Neural progenitor cell (in vitro differentiated cells): ENCODE data around the gene NEGR1. TPM values are rescaled to one million over a fixed set of nuclear protein-coding genes. Genes with fewer than 3 reads are reported as not detected.

Experiments
- DNase-seq: peaks from one replicate; pipeline ENCODE4 v3.0.0-alpha.2; 2016; ENCODE audit warnings: low spot score
- H2AFZ ChIP-seq: fragments of 200-600 bp; sonication (generic); replicated peaks from 2 replicates; pipeline ENCODE4 v1.6.1; 2016; ENCODE audit warnings: antibody characterized with exemption
- H3F3A ChIP-seq: fragments of 200-600 bp; sonication (generic); 2 replicates; pipeline ENCODE4 v1.6.1; 2016; ENCODE audit warnings: antibody characterized with exemption, low read depth
- H3K27ac ChIP-seq: fragments of 200-600 bp; sonication (generic); 2 replicates; pipeline ENCODE4 v1.5.1; 2016; ENCODE audit warnings: mild to moderate bottlenecking
- H3K27me3 ChIP-seq: fragments of 200-600 bp; sonication (generic); 2 replicates; pipeline ENCODE4 v1.6.1; 2016; ENCODE audit warnings: mild to moderate bottlenecking, moderate library complexity
- H3K36me3 ChIP-seq: fragments of 200-600 bp; sonication (generic); 2 replicates; pipeline ENCODE4 v1.5.1; 2016
- H3K4me1 ChIP-seq: fragments of 200-600 bp; sonication (generic); 2 replicates; pipeline ENCODE4 v1.6.1; 2016; ENCODE audit warnings: mixed run types
- H3K4me2 ChIP-seq: fragments of 200-600 bp; sonication (generic); 2 replicates; pipeline ENCODE4 v1.6.1; 2016
- H3K4me3 ChIP-seq: fragments of 200-600 bp; sonication (generic); 2 replicates; pipeline ENCODE4 v1.5.1; 2016
- H3K79me2 ChIP-seq: fragments of 200-600 bp; sonication (generic); 2 replicates; pipeline ENCODE4 v1.6.1; 2016; ENCODE audit warnings: low read depth
- H3K9ac ChIP-seq: fragments of 200-600 bp; sonication (generic); 2 replicates; pipeline ENCODE4 v1.6.1; 2016
- H3K9me3 ChIP-seq: fragments of 200-600 bp; sonication (generic); 2 replicates; pipeline ENCODE4 v1.5.1; 2016; ENCODE audit warnings: low read depth
- H4K20me1 ChIP-seq: fragments of 200-600 bp; sonication (generic); 2 replicates; pipeline ENCODE4 v1.6.1; 2016; ENCODE audit warnings: low read depth
- H3K27ac Mint-ChIP-seq: 3 replicates; pipeline ENCODE4 v1.8.0; 2021; ENCODE audit warnings: mixed read lengths
- H3K27me3 Mint-ChIP-seq: 2 replicates; pipeline ENCODE4 v1.8.0; 2022; ENCODE audit warnings: low read depth, mild to moderate bottlenecking, inconsistent platforms, moderate library complexity, mixed read lengths; ENCODE audit not compliant: insufficient read depth
- H3K36me3 Mint-ChIP-seq: 3 replicates; pipeline ENCODE4 v1.8.0; 2021; ENCODE audit warnings: mixed read lengths
- H3K4me1 Mint-ChIP-seq: 3 replicates; pipeline ENCODE4 v1.8.0; 2021; ENCODE audit warnings: mixed read lengths
- H3K4me3 Mint-ChIP-seq: 3 replicates; pipeline ENCODE4 v1.8.0; 2021; ENCODE audit warnings: mild to moderate bottlenecking, moderate library complexity, mixed read lengths
- H3K9me3 Mint-ChIP-seq: 3 replicates; pipeline ENCODE4 v1.8.0; 2020; ENCODE audit warnings: mixed read lengths
- CTCF ChIP-seq: fragments of 200-600 bp; sonication (generic); IDR thresholded peaks from 2 replicates; pipeline ENCODE4 v1.5.1; 2017; ENCODE audit warnings: antibody characterized with exemption, mild to moderate bottlenecking
- EZH2 ChIP-seq: fragments of 200-600 bp; sonication (generic); IDR thresholded peaks from 2 replicates; pipeline ENCODE4 v1.6.1; 2017; ENCODE audit warnings: antibody characterized with exemption, mild to moderate bottlenecking, moderate library complexity
- EZH2phosphoT487 ChIP-seq: fragments of 200-600 bp; sonication (generic); IDR thresholded peaks from 2 replicates; pipeline ENCODE4 v1.6.1; 2017; ENCODE audit warnings: antibody characterized with exemption
- total RNA-seq: library from RNA; depleted of rRNA; stranded (reverse); fragments of >200 nt; gene quantifications from 2 replicates; pipeline ENCODE4 v1.2.3, GENCODE V29; 2015; ENCODE audit warnings: low replicate concordance

NEGR1 gene
- total RNA-seq, 1 donor from 2014 or later: 0.62 TPM

GRCh38 chr1:72119491-72119890, 162.8 kb downstream of the NEGR1 start:
- H3K4me3 Mint-ChIP-seq: no peak overlapping the region
- H3F3A ChIP-seq: no peaks in the 10 kb centered on the region
- no peak overlapping the region for H3K27ac ChIP-seq
- no peak overlapping the region for H2AFZ ChIP-seq
- no peak overlapping the region for H3K9ac ChIP-seq
- peaks cover 7% of the 10 kb centered on the region for H3K4me1 Mint-ChIP-seq
- no peak overlapping the region for H3K4me3 ChIP-seq
- H3K36me3 Mint-ChIP-seq: no peaks in the 10 kb centered on the region
- TF ChIP-seq EZH2 (no peak), EZH2phosphoT487 (no peak), CTCF (no peak)
- no peaks in the 10 kb centered on the region for H4K20me1 ChIP-seq
- DNase-seq: no peak
- no peaks in the 10 kb centered on the region for H3K9me3 ChIP-seq
- H3K36me3 ChIP-seq: no peaks in the 10 kb centered on the region
- H3K27me3 ChIP-seq: no peaks in the 10 kb centered on the region
- H3K27me3 Mint-ChIP-seq: no peaks in the 10 kb centered on the region
- no peak overlapping the region for H3K4me2 ChIP-seq
- no peaks in the 10 kb centered on the region for H3K9me3 Mint-ChIP-seq
- H3K4me1 ChIP-seq: no peaks in the 10 kb centered on the region
- H3K27ac Mint-ChIP-seq: no peak overlapping the region
- no peaks in the 10 kb centered on the region for H3K79me2 ChIP-seq

GRCh38 chr1:72117621-72118020, 164.7 kb downstream of the NEGR1 start:
- DNase-seq: no peak
- H3K4me3 ChIP-seq: no peak overlapping the region
- H3K79me2 ChIP-seq: no peaks in the 10 kb centered on the region
- H3K9me3 ChIP-seq: no peaks in the 10 kb centered on the region
- H3K4me1 ChIP-seq: no peaks in the 10 kb centered on the region
- no peaks in the 10 kb centered on the region for H4K20me1 ChIP-seq
- Mint-ChIP-seq H3K36me3 (no peaks in the 10 kb centered on the region), H3K9me3 (no peaks in the 10 kb centered on the region), H3K27ac (no peak overlapping the region), H3K4me1 (peaks cover 8% of the 10 kb centered on the region), H3K4me3 (no peak overlapping the region), H3K27me3 (no peaks in the 10 kb centered on the region)
- H3K4me2 ChIP-seq: no peak overlapping the region
- H3K27me3 ChIP-seq: no peaks in the 10 kb centered on the region
- no peak for TF ChIP-seq CTCF
- TF ChIP-seq EZH2: no peak
- no peak for TF ChIP-seq EZH2phosphoT487
- H3K27ac ChIP-seq: no peak overlapping the region
- H3F3A ChIP-seq: no peaks in the 10 kb centered on the region
- H3K36me3 ChIP-seq: no peaks in the 10 kb centered on the region
- no peak overlapping the region for H2AFZ ChIP-seq
- H3K9ac ChIP-seq: no peak overlapping the region

GRCh38 chr1:72115290-72115689, 167.0 kb downstream of the NEGR1 start:
- H2AFZ ChIP-seq: no peak overlapping the region
- Mint-ChIP-seq H3K4me1 (peaks cover 8% of the 10 kb centered on the region), H3K4me3 (no peak overlapping the region), H3K9me3 (no peaks in the 10 kb centered on the region), H3K36me3 (no peaks in the 10 kb centered on the region), H3K27ac (no peak overlapping the region), H3K27me3 (no peaks in the 10 kb centered on the region)
- no peak overlapping the region for H3K27ac ChIP-seq
- H3K9ac ChIP-seq: no peak overlapping the region
- H3K4me3 ChIP-seq: no peak overlapping the region
- H3K27me3 ChIP-seq: no peaks in the 10 kb centered on the region
- no peak for TF ChIP-seq EZH2phosphoT487
- TF ChIP-seq CTCF: no peak
- TF ChIP-seq EZH2: no peak
- no peak for DNase-seq
- H3K4me1 ChIP-seq: no peaks in the 10 kb centered on the region
- no peaks in the 10 kb centered on the region for H3K36me3 ChIP-seq
- no peaks in the 10 kb centered on the region for H3K79me2 ChIP-seq
- H3F3A ChIP-seq: no peaks in the 10 kb centered on the region
- no peaks in the 10 kb centered on the region for H4K20me1 ChIP-seq
- no peak overlapping the region for H3K4me2 ChIP-seq
- no peaks in the 10 kb centered on the region for H3K9me3 ChIP-seq

- Mint-ChIP-seq H3K4me3 (no peak overlapping the region), H3K36me3 (no peaks in the 10 kb centered on the region), H3K27me3 (no peaks in the 10 kb centered on the region), H3K27ac (no peak overlapping the region), H3K9me3 (no peaks in the 10 kb centered on the region), H3K4me1 (peaks cover 8% of the 10 kb centered on the region)
- Histone ChIP-seq H3K9me3 (no peaks in the 10 kb centered on the region), H3K4me2 (no peak overlapping the region), H2AFZ (no peak overlapping the region), H3K79me2 (no peaks in the 10 kb centered on the region), H3K4me1 (no peaks in the 10 kb centered on the region), H3K4me3 (no peak overlapping the region), H3K27ac (no peak overlapping the region), H3K9ac (no peak overlapping the region), H3F3A (no peaks in the 10 kb centered on the region), H3K36me3 (no peaks in the 10 kb centered on the region), H3K27me3 (no peaks in the 10 kb centered on the region), H4K20me1 (no peaks in the 10 kb centered on the region)
- no peak for TF ChIP-seq CTCF
- TF ChIP-seq EZH2: no peak
- TF ChIP-seq EZH2phosphoT487: no peak
- no peak for DNase-seq
Measured at GRCh38 chr1:72111662-72112061, 170.7 kb downstream of the NEGR1 start.
